ENCODE measurements around the gene ZNF468. TPM values are rescaled to one million over a fixed set of nuclear protein-coding genes. Genes with fewer than 3 reads are reported as not detected.

Gene ZNF468
- polyA plus RNA-seq, 1 donor (not counting 4 experiments of a cell fraction or from before 2014, with no cell fraction given), result 18.0 TPM

GRCh38 chr19:52896431-52897137 lies 39.2 kb upstream of the ZNF468 start:
- no peak for DNase-seq (ENCODE audit: low read depth, low spot score)

GRCh38 chr19:52891336-52891735 lies 33.9 kb upstream of the ZNF468 start:
- no peak for FAIRE-seq
- no peak for DNase-seq (ENCODE audit: low read depth, low spot score)
- H3K36me3 ChIP-seq (ENCODE audit: control insufficient read depth in 2 of 2, extremely low read depth in 1 of 2, insufficient read depth in 2 of 2, low read length in 2 of 2), result peaks cover 9 to 11% of the 10 kb centered on the region in 2 experiments
- H3K9me1 ChIP-seq (ENCODE audit: control insufficient read depth, extremely low read depth, insufficient read depth, low read length), result no peaks in the 10 kb centered on the region
- H3K79me2 ChIP-seq (ENCODE audit: control insufficient read depth, insufficient read depth, low read length), result peaks cover 16% of the 10 kb centered on the region
- H3K27ac ChIP-seq (ENCODE audit: control insufficient read depth, insufficient read depth, low read length), result no peak overlapping the region
- no peak overlapping the region for H3K4me2 ChIP-seq (ENCODE audit: control insufficient read depth, extremely low read depth, insufficient read depth, low read depth, low read length)
- H2AFZ ChIP-seq (ENCODE audit: control insufficient read depth, low read length), result no peak overlapping the region
- no peaks in the 10 kb centered on the region for H4K20me1 ChIP-seq (ENCODE audit: control insufficient read depth, extremely low read depth, insufficient read depth, low read length)
- dilution Hi-C loops (cut with MboI; ENCODE audit: extremely low pct_ligation_motif_present, low sequenced_read_pairs), result no loop called here
- no peak overlapping the region for H3K9ac ChIP-seq (ENCODE audit: control insufficient read depth, extremely low read depth, insufficient read depth, low read length)
- TF ChIP-seq EZH2 (IDR thresholded peaks at IDR 0.05; ENCODE audit: low read length) (no peak), CTCF (optimal IDR thresholded peaks at IDR 0.05 in 1 of 3, IDR thresholded peaks at IDR 0.05 in 1 of 3, conservative IDR thresholded peaks at IDR 0.05 in 1 of 3; ENCODE audit: extremely low read depth in 1 of 3, insufficient read depth in 2 of 3, low read length in 3 of 3) (no peak)
- H3K27me3 ChIP-seq (ENCODE audit: control insufficient read depth, extremely low read depth, insufficient read depth, low read length), result no peaks in the 10 kb centered on the region
- no peaks in the 10 kb centered on the region for H3K9me3 ChIP-seq (ENCODE audit: control insufficient read depth, low read depth, low read length)
- no peak overlapping the region for H3K4me3 ChIP-seq (ENCODE audit: control insufficient read depth in 2 of 3, extremely low read depth in 1 of 3, insufficient read depth in 2 of 3, low read depth in 1 of 3, low read length in 3 of 3)
- no peaks in the 10 kb centered on the region for H3K4me1 ChIP-seq (ENCODE audit: control insufficient read depth, extremely low read depth, insufficient read depth, low read length)

More at GRCh38 chr19:52896431-52897137, 39.2 kb upstream of the ZNF468 start:
- Histone ChIP-seq H3K9me3 (ENCODE audit: control insufficient read depth, low read depth, low read length) (peaks cover 3% of the 10 kb centered on the region), H3K27ac (ENCODE audit: control insufficient read depth, insufficient read depth, low read length) (peak overlapping the region; percentile 91), H4K20me1 (ENCODE audit: control insufficient read depth, extremely low read depth, insufficient read depth, low read length) (no peaks in the 10 kb centered on the region), H3K27me3 (ENCODE audit: control insufficient read depth, extremely low read depth, insufficient read depth, low read length) (no peaks in the 10 kb centered on the region), H2AFZ (ENCODE audit: control insufficient read depth, low read length) (peak overlapping the region; percentile 96), H3K9ac (ENCODE audit: control insufficient read depth, extremely low read depth, insufficient read depth, low read length) (peak overlapping the region; percentile 91), H3K36me3 (ENCODE audit: control insufficient read depth in 2 of 2, extremely low read depth in 1 of 2, insufficient read depth in 2 of 2, low read length in 2 of 2) (peaks cover 0 to 6% of the 10 kb centered on the region in 2 experiments), H3K4me1 (ENCODE audit: control insufficient read depth, extremely low read depth, insufficient read depth, low read length) (peaks cover 4% of the 10 kb centered on the region), H3K4me2 (ENCODE audit: control insufficient read depth, extremely low read depth, insufficient read depth, low read depth, low read length) (peak overlapping the region; percentile 82), H3K9me1 (ENCODE audit: control insufficient read depth, extremely low read depth, insufficient read depth, low read length) (no peaks in the 10 kb centered on the region), H3K4me3 (ENCODE audit: control insufficient read depth in 2 of 3, extremely low read depth in 1 of 3, insufficient read depth in 2 of 3, low read depth in 1 of 3, low read length in 3 of 3) (peak overlapping the region; percentile 61 to 95 (median 91)), H3K79me2 (ENCODE audit: control insufficient read depth, insufficient read depth, low read length) (peaks cover 21% of the 10 kb centered on the region)
- FAIRE-seq, result no peak
- TF ChIP-seq CTCF (optimal IDR thresholded peaks at IDR 0.05 in 1 of 3, IDR thresholded peaks at IDR 0.05 in 1 of 3, conservative IDR thresholded peaks at IDR 0.05 in 1 of 3; ENCODE audit: extremely low read depth in 1 of 3, insufficient read depth in 2 of 3, low read length in 3 of 3) (no peak), EZH2 (IDR thresholded peaks at IDR 0.05; ENCODE audit: low read length) (no peak)
- dilution Hi-C loops (cut with MboI; ENCODE audit: extremely low pct_ligation_motif_present, low sequenced_read_pairs), result no loop called here

Measured in keratinocyte (primary cell).